Measurements from ENCODE around the gene DCBLD1.

DNA sequence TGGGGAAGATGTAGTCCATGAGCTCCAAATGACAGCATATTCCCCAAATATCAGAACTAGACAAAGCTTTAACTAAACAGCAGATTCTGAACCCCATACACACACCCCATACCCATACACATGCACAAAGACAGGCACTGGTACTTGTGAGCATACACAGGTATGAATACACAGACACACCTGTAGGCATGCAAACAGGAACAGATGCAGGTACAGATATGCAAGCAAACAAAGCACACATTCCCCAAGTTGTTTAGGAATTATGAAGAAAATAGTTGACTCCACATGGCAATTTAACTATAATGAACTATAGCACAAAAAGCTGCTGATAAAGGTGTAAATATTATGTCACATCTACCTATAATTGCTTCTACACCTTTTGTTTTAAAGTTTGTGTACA, 103.2 kb downstream of the DCBLD1 start:
- no peak for TF ChIP-seq CTCF (IDR thresholded peaks at IDR 0.05)
- TF ChIP-seq POLR2A (IDR thresholded peaks at IDR 0.05): no peak
